ENCODE results near the gene SYNPO2.

- TF ChIP-seq, protein P1, sequence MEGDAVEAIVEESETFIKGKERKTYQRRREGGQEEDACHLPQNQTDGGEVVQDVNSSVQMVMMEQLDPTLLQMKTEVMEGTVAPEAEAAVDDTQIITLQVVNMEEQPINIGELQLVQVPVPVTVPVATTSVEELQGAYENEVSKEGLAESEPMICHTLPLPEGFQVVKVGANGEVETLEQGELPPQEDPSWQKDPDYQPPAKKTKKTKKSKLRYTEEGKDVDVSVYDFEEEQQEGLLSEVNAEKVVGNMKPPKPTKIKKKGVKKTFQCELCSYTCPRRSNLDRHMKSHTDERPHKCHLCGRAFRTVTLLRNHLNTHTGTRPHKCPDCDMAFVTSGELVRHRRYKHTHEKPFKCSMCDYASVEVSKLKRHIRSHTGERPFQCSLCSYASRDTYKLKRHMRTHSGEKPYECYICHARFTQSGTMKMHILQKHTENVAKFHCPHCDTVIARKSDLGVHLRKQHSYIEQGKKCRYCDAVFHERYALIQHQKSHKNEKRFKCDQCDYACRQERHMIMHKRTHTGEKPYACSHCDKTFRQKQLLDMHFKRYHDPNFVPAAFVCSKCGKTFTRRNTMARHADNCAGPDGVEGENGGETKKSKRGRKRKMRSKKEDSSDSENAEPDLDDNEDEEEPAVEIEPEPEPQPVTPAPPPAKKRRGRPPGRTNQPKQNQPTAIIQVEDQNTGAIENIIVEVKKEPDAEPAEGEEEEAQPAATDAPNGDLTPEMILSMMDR (conservative IDR thresholded peaks at IDR 0.05; ENCODE audit: low read length), result no peak
- no peak for TF ChIP-seq EZH2phosphoT487 (IDR thresholded peaks at IDR 0.05; ENCODE audit: borderline replicate concordance)
These were observed 131.5 kb downstream of the SYNPO2 start for GRCh38 chr4:119020158-119020557.

Measured in Loucy (cell line).